Measurements from ENCODE around the gene ELSPBP1.

DNA sequence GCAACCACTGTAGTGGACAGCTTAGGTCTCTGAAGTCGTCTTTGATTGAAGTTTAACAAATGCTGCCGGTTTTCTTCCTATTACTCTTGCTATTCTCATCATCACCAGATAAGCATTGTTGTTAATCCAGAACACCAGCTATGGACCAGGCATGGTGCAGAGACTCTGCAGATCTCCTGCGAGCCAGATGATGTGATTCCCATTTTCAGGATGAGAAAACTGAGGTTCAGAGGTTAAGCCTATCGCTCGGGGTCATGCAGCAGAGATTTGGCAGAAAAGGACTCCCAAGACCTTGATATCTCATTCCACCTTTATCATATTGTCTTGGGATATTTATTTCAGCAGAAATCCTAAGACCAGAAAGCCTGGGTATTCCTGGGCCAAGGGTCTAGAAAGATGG is 65.9 kb downstream of the ELSPBP1 start:
- TF ChIP-seq, protein P1, sequence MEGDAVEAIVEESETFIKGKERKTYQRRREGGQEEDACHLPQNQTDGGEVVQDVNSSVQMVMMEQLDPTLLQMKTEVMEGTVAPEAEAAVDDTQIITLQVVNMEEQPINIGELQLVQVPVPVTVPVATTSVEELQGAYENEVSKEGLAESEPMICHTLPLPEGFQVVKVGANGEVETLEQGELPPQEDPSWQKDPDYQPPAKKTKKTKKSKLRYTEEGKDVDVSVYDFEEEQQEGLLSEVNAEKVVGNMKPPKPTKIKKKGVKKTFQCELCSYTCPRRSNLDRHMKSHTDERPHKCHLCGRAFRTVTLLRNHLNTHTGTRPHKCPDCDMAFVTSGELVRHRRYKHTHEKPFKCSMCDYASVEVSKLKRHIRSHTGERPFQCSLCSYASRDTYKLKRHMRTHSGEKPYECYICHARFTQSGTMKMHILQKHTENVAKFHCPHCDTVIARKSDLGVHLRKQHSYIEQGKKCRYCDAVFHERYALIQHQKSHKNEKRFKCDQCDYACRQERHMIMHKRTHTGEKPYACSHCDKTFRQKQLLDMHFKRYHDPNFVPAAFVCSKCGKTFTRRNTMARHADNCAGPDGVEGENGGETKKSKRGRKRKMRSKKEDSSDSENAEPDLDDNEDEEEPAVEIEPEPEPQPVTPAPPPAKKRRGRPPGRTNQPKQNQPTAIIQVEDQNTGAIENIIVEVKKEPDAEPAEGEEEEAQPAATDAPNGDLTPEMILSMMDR (IDR thresholded peaks at IDR 0.05; ENCODE audit: low read depth, low read length, missing input control): no peak
- TF ChIP-seq YY1 (IDR thresholded peaks at IDR 0.05) (no peak), RXRA (IDR thresholded peaks at IDR 0.05) (no peak), TAF1 (conservative IDR thresholded peaks at IDR 0.05) (no peak), SP1 (IDR thresholded peaks at IDR 0.05) (no peak), HNF4A (conservative IDR thresholded peaks at IDR 0.05) (no peak), JUND (IDR thresholded peaks at IDR 0.05) (no peak), RAD21 (IDR thresholded peaks at IDR 0.05) (no peak), EGR1 (IDR thresholded peaks at IDR 0.05; ENCODE audit: low read depth in 2 of 2) (no peak), FOXA1 (IDR thresholded peaks at IDR 0.05) (no peak)
- TF ChIP-seq, protein P2, sequence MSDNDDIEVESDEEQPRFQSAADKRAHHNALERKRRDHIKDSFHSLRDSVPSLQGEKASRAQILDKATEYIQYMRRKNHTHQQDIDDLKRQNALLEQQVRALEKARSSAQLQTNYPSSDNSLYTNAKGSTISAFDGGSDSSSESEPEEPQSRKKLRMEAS (IDR thresholded peaks at IDR 0.05): no peak
- TF ChIP-seq, protein P3, sequence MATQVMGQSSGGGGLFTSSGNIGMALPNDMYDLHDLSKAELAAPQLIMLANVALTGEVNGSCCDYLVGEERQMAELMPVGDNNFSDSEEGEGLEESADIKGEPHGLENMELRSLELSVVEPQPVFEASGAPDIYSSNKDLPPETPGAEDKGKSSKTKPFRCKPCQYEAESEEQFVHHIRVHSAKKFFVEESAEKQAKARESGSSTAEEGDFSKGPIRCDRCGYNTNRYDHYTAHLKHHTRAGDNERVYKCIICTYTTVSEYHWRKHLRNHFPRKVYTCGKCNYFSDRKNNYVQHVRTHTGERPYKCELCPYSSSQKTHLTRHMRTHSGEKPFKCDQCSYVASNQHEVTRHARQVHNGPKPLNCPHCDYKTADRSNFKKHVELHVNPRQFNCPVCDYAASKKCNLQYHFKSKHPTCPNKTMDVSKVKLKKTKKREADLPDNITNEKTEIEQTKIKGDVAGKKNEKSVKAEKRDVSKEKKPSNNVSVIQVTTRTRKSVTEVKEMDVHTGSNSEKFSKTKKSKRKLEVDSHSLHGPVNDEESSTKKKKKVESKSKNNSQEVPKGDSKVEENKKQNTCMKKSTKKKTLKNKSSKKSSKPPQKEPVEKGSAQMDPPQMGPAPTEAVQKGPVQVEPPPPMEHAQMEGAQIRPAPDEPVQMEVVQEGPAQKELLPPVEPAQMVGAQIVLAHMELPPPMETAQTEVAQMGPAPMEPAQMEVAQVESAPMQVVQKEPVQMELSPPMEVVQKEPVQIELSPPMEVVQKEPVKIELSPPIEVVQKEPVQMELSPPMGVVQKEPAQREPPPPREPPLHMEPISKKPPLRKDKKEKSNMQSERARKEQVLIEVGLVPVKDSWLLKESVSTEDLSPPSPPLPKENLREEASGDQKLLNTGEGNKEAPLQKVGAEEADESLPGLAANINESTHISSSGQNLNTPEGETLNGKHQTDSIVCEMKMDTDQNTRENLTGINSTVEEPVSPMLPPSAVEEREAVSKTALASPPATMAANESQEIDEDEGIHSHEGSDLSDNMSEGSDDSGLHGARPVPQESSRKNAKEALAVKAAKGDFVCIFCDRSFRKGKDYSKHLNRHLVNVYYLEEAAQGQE (IDR thresholded peaks at IDR 0.05): no peak
- TF ChIP-seq, protein P4, sequence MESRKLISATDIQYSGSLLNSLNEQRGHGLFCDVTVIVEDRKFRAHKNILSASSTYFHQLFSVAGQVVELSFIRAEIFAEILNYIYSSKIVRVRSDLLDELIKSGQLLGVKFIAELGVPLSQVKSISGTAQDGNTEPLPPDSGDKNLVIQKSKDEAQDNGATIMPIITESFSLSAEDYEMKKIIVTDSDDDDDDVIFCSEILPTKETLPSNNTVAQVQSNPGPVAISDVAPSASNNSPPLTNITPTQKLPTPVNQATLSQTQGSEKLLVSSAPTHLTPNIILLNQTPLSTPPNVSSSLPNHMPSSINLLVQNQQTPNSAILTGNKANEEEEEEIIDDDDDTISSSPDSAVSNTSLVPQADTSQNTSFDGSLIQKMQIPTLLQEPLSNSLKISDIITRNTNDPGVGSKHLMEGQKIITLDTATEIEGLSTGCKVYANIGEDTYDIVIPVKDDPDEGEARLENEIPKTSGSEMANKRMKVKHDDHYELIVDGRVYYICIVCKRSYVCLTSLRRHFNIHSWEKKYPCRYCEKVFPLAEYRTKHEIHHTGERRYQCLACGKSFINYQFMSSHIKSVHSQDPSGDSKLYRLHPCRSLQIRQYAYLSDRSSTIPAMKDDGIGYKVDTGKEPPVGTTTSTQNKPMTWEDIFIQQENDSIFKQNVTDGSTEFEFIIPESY (IDR thresholded peaks at IDR 0.05): no peak
- TF ChIP-seq, protein P5, sequence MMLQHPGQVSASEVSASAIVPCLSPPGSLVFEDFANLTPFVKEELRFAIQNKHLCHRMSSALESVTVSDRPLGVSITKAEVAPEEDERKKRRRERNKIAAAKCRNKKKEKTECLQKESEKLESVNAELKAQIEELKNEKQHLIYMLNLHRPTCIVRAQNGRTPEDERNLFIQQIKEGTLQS (IDR thresholded peaks at IDR 0.05): no peak
